SH-SY5Y (cell line): Measurements from ENCODE around the gene SCP2.

ENCODE experiments used
- GATA2 ChIP-seq: IDR thresholded peaks from 2 replicates; pipeline ENCODE4 v1.6.1; 2011; ENCODE audit warnings: mild to moderate bottlenecking, low read depth, low read length
- GATA3 ChIP-seq: IDR thresholded peaks from 2 replicates; pipeline ENCODE4 v1.6.1; 2011; ENCODE audit warnings: low read depth, mild to moderate bottlenecking, low read length, moderate library complexity

DNA sequence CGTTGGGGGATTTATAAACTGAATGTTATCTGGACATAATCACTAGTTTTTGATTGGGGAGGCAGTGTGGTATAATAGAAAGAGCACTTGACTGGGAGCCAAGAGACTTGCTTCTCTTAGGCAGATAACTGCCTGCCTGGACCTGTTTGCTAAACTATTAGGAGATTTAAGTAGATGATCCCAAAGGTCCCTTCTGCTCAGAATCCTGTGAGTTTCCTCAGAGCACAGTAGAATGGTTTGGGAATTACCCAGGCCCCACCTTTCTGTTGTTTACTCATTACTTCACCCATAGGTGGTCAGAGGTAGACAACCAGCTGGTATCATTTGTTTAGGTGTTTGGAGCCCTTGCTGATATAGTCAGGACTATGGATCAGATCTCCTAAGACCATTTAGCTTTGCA lies 124.6 kb downstream of the SCP2 start:
- no peak for TF ChIP-seq GATA2
- TF ChIP-seq GATA3, result no peak
